CD4-positive, alpha-beta T cell treated with Interleukin-17A for 1 hour (primary cell): ENCODE results near the gene CPS1.

Source experiments
- DNase-seq: peaks from one replicate; pipeline ENCODE4 v3.0.0-alpha.2; 2020

The CPS1 gene

DNA sequence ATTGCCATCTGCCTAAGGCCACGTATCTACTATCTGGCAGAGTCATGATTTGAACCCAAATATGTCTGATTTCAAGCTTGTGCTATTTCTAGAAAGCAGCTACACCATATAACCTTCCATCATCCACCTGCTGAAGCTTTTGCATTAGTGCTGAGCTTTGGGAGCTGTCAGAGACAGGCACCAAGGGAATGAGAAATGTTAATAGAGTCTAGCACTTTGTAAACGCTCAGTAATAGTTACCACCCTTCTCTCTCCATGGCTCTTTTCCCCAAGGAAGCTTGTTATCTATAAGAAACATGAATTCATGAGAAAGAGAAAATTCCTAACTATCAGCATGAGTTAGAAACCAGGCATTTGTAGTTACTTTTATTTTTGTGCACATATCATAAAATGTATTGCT is 151.5 kb downstream of the CPS1 start:
- DNase-seq, result no peak

DNA sequence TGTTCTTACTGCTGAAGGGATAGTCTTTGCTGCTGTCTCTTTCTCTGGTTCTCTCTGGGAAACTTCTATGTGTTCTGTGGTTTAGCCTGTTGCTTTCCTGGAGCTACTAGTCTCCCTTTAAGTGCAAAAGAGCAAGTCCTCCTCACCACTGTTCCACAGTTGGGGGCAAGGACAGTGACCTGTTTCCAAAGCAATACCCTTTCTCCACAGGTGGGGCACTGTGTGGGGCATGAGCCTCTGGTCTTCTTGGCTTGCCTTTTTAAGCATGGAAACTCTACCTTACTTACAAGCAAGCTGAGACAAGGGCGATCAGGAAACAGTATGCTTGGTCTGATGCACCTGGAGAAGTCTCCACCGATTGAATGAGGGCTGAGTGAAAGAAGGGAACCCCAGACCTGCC is 156.7 kb downstream of the CPS1 start:
- no peak for DNase-seq

DNA sequence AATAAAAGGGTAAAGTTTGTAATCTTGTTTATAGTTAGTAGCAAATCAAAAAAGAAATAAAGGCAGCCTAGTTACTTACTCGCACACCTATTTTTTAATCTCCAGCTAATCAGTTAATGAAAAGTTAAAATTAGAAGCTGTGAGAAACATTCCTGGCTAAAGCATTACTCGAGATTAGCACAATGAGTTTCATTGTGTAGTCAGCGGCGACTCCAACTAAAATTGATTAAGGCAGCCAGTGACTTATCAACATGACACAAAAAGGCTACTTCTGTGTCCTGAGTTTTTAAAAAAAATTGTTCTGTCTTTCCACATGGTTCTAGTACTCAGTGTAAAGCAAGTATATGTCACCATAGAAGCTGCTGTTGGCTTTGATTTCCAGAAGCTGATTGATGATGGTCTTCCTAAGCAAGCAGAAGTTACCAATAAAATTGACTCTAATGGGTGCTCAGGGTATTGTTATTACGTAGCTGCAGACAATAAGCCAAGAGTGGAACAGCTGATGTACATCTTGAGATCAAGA is 159.2 kb downstream of the CPS1 start:
- no peak for DNase-seq

DNA sequence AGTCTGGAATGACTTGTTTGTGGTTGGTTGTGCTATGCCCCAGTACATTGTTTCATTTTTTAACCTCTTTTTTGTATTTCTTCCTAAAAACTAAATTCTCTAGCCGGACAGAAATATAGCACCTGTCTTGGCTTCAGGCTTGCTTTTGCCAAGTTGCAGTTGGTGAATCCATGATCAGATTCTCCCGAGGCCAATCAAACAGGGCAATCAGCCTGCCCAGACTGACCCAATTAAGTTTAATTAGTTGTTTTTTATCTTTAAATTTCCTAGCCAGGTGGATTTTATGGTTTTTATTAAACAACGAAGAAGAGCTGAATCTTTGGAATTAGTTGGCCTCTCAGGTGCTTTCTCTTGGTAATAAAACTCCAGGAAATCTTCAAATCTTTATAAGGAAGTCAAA is 162.1 kb downstream of the CPS1 start:
- no peak for DNase-seq

DNA sequence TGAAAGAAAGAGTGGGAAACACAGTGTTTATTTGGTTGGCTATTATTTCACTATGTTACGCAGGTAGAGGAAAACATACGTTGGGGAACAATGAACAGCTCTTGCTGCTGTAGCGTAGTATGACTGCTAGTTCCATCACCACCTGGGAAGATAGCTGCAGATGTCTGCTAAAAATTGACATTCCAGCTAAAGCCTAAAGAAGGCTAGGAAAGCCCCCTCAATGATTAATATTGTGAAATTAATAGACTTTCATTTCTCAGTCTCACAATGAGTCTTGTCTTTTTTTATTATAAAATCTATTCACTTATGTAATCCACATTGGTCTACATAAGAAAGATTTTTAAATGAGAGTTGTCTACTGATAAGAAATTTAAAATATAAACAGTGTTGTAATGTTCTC is 165.7 kb downstream of the CPS1 start:
- DNase-seq, result no peak

DNA sequence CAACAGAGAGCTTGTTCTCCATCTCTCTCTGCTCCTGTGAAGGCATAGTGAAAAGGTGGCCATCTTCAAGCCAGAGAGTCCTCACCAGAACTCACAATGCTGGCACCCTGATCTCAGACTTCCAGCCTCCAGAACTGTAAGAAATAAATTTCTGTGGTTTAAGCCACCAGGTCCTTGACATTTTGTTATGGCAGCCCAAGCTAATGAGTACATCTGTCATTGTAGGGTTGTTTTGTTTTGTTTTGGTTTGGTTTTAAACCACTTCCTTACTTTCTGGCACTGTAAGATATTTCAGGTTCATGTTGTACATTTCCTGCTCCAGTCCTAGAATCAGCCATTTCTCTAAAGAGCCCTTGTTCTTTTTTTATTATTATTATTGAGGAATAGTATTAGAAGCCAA is 171.2 kb downstream of the CPS1 start:
- no peak for DNase-seq
